ENCODE data around the gene GLMP.

DNA sequence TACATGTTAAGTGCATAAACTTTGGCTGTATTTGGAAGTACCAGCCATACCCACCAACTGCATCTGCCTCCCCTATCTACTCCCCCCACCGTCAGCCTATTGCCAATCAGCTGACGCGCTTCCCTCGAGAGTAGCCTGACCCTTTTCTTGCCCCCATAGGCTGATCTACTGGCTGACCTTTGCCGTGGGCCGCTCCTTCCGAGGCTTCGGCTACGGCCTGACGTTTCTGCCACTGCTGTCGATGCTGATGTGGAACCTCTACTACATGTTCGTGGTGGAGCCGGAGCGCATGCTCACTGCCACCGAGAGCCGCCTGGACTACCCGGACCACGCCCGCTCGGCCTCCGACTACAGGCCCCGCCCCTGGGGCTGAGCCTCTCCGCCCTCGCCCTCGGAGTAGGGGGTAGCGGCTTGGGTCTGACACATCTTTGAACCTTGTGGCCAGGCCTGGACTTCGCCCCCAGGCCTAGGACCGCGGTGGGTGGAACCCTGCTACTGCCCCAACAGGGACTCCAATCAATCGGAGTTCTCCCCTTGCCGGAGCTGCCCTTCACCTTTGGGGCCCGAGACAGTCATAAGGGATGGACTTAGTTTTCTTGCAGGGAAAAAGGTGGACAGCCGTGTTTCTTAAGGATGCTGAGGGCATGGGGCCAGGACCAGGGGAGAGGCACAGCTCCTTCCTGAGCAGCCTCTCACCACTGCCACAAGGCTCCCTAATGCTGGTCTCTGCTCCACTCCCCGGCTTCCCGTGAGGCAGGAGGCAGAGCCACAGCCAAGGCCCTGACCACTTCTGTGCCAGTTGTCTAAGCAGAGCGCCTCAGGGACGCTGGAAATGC is 4.0 kb downstream of the GLMP start:
- TF ChIP-seq, protein P1, sequence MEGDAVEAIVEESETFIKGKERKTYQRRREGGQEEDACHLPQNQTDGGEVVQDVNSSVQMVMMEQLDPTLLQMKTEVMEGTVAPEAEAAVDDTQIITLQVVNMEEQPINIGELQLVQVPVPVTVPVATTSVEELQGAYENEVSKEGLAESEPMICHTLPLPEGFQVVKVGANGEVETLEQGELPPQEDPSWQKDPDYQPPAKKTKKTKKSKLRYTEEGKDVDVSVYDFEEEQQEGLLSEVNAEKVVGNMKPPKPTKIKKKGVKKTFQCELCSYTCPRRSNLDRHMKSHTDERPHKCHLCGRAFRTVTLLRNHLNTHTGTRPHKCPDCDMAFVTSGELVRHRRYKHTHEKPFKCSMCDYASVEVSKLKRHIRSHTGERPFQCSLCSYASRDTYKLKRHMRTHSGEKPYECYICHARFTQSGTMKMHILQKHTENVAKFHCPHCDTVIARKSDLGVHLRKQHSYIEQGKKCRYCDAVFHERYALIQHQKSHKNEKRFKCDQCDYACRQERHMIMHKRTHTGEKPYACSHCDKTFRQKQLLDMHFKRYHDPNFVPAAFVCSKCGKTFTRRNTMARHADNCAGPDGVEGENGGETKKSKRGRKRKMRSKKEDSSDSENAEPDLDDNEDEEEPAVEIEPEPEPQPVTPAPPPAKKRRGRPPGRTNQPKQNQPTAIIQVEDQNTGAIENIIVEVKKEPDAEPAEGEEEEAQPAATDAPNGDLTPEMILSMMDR (IDR thresholded peaks at IDR 0.05; ENCODE audit: extremely low read depth in 1 of 2, insufficient read depth in 1 of 2, low read depth in 1 of 2, low read length in 2 of 2) = no peak
- TF ChIP-seq EZH2 (IDR thresholded peaks at IDR 0.05; ENCODE audit: borderline replicate concordance, low read depth, low read length, severe bottlenecking) = no peak
- peak; percentile 11 for TF ChIP-seq POLR2A (IDR thresholded peaks at IDR 0.05; ENCODE audit: low read depth, low read length)
- TF ChIP-seq POLR2AphosphoS5 (IDR thresholded peaks at IDR 0.05; ENCODE audit: insufficient read depth, low read depth, low read length) = peak; percentile 72
- TF ChIP-seq, protein P2, sequence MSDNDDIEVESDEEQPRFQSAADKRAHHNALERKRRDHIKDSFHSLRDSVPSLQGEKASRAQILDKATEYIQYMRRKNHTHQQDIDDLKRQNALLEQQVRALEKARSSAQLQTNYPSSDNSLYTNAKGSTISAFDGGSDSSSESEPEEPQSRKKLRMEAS (IDR thresholded peaks at IDR 0.05; ENCODE audit: insufficient read depth, insufficient read length) = no peak
- TF ChIP-seq FOS (IDR thresholded peaks at IDR 0.05; ENCODE audit: borderline replicate concordance, insufficient read depth, low read length) = no peak

Measured in endothelial cell of umbilical vein (primary cell).